Measurements from ENCODE around the gene ATP5MK. TPM values are rescaled to one million over a fixed set of nuclear protein-coding genes. Genes with fewer than 3 reads are reported as not detected.

Gene ATP5MK
- total and polyA plus RNA-seq, 4 donors: 38.6 to 1,220 (median 307) TPM

GRCh38 chr10:103441206-103441605 is 44.9 kb upstream of the ATP5MK start:
- H3K4me1 ChIP-seq (ENCODE audit: control insufficient read depth in 5 of 5, insufficient read depth in 5 of 5, low read length in 5 of 5): peaks cover 0 to 9% (median 0%) of the 10 kb centered on the region in 5 donors
- H3K27me3 ChIP-seq (ENCODE audit: control insufficient read depth in 3 of 3, insufficient read depth in 3 of 3, low read length in 2 of 3): no peaks in the 10 kb centered on the region
- no peak overlapping the region for H3K27ac ChIP-seq (ENCODE audit: low read depth in 1 of 2, low read length in 1 of 2)
- no peaks in the 10 kb centered on the region for H3K9me3 ChIP-seq (ENCODE audit: control insufficient read depth in 4 of 4, insufficient read depth in 3 of 4, low read length in 3 of 4)
- 97% methylated on average over 8 of the region's 8 CpGs for WGBS, 2 donors
- no peak overlapping the region for H3K4me3 ChIP-seq
- H3K9ac ChIP-seq (ENCODE audit: insufficient read depth in 1 of 2, low read length in 2 of 2): no peak overlapping the region
- ATAC-seq (ENCODE audit: insufficient read depth, low FRiP score) (no peak), DNase-seq (no peak)
- TF ChIP-seq, protein P1, sequence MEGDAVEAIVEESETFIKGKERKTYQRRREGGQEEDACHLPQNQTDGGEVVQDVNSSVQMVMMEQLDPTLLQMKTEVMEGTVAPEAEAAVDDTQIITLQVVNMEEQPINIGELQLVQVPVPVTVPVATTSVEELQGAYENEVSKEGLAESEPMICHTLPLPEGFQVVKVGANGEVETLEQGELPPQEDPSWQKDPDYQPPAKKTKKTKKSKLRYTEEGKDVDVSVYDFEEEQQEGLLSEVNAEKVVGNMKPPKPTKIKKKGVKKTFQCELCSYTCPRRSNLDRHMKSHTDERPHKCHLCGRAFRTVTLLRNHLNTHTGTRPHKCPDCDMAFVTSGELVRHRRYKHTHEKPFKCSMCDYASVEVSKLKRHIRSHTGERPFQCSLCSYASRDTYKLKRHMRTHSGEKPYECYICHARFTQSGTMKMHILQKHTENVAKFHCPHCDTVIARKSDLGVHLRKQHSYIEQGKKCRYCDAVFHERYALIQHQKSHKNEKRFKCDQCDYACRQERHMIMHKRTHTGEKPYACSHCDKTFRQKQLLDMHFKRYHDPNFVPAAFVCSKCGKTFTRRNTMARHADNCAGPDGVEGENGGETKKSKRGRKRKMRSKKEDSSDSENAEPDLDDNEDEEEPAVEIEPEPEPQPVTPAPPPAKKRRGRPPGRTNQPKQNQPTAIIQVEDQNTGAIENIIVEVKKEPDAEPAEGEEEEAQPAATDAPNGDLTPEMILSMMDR (IDR thresholded peaks at IDR 0.05; ENCODE audit: control extremely low read depth, extremely low read depth): no peak
- peaks cover 30 to 63% (median 43%) of the 10 kb centered on the region in 4 donors for H3K36me3 ChIP-seq (ENCODE audit: control insufficient read depth in 4 of 4, insufficient read depth in 4 of 4, low read length in 4 of 4)

DNA sequence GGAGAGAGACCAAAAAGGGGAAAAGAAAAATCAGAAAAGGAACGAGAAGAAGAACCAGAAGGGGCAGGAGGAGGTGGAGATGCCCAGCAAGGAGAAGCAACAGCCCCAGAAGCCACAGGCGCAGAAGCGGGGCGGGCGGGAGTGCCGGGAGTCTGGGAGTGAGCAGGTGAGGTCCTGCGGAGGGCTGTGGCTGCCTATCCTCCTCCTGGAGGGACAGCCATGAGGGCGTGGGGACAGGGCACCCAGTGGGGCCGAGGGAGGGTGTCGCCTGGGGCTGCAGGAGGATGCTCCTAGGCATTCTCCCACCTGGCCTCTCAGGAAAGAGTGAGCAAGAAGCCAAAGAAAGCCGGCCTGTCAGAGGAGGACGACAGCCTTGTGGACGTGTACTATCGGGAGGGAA is 44.1 kb upstream of the ATP5MK start:
- TF ChIP-seq, protein P1 (IDR thresholded peaks at IDR 0.05; ENCODE audit: control extremely low read depth, extremely low read depth): no peak
- H3K27ac ChIP-seq (ENCODE audit: low read depth in 1 of 2, low read length in 1 of 2): no peak overlapping the region
- DNase-seq: no peak
- WGBS, 2 donors: 96% methylated on average over 14 of the region's 14 CpGs
- peaks cover 33 to 57% (median 46%) of the 10 kb centered on the region in 4 donors for H3K36me3 ChIP-seq (ENCODE audit: control insufficient read depth in 4 of 4, insufficient read depth in 4 of 4, low read length in 4 of 4)
- H3K4me3 ChIP-seq: no peak overlapping the region
- no peak overlapping the region for H3K9ac ChIP-seq (ENCODE audit: insufficient read depth in 1 of 2, low read length in 2 of 2)
- peaks cover 0 to 3% (median 0%) of the 10 kb centered on the region in 5 donors for H3K4me1 ChIP-seq (ENCODE audit: control insufficient read depth in 5 of 5, insufficient read depth in 5 of 5, low read length in 5 of 5)
- no peak for ATAC-seq (ENCODE audit: insufficient read depth, low FRiP score)
- H3K27me3 ChIP-seq (ENCODE audit: control insufficient read depth in 3 of 3, insufficient read depth in 3 of 3, low read length in 2 of 3): no peaks in the 10 kb centered on the region
- H3K9me3 ChIP-seq (ENCODE audit: control insufficient read depth in 4 of 4, insufficient read depth in 3 of 4, low read length in 3 of 4): no peaks in the 10 kb centered on the region

GRCh38 chr10:103439776-103440175 is 43.5 kb upstream of the ATP5MK start:
- Histone ChIP-seq H3K4me3 (no peak overlapping the region), H3K4me1 (ENCODE audit: control insufficient read depth in 5 of 5, insufficient read depth in 5 of 5, low read length in 5 of 5) (no peaks in the 10 kb centered on the region), H3K27me3 (ENCODE audit: control insufficient read depth in 3 of 3, insufficient read depth in 3 of 3, low read length in 2 of 3) (no peaks in the 10 kb centered on the region), H3K36me3 (ENCODE audit: control insufficient read depth in 4 of 4, insufficient read depth in 4 of 4, low read length in 4 of 4) (peaks cover 35 to 52% (median 45%) of the 10 kb centered on the region in 4 donors), H3K9ac (ENCODE audit: insufficient read depth in 1 of 2, low read length in 2 of 2) (no peak overlapping the region), H3K27ac (ENCODE audit: low read depth in 1 of 2, low read length in 1 of 2) (no peak overlapping the region), H3K9me3 (ENCODE audit: control insufficient read depth in 4 of 4, insufficient read depth in 3 of 4, low read length in 3 of 4) (no peaks in the 10 kb centered on the region)
- WGBS, 2 donors: 89 to 95% methylated on average over 4 of the region's 4 CpGs
- TF ChIP-seq, protein P1 (IDR thresholded peaks at IDR 0.05; ENCODE audit: control extremely low read depth, extremely low read depth): no peak
- no peak for DNase-seq
- ATAC-seq (ENCODE audit: insufficient read depth, low FRiP score): no peak

DNA sequence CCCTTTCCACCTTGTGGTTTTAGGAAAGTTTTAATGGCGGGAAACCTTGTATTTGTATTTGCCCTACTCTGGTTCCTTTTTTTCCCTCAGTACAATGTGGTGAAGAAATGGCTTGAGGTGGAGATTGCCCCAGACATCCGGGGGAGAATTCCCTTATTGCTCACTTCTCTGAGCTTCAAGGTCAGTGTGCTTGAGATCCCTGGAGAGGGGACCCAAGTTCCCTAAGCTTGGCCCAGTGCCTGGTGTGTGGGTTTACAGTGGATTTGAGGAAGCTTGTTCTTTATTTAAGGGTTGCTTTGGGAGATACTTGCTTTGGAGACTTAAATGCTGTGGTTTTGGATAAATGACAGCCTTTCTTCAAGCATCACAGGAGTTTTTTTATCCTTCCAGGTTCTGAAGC is 37.6 kb upstream of the ATP5MK start:
- ATAC-seq (ENCODE audit: insufficient read depth, low FRiP score) (peak; percentile 75), DNase-seq (no peak)
- Histone ChIP-seq H3K9me3 (ENCODE audit: control insufficient read depth in 4 of 4, insufficient read depth in 3 of 4, low read length in 3 of 4) (no peaks in the 10 kb centered on the region), H3K27ac (ENCODE audit: low read depth in 1 of 2, low read length in 1 of 2) (no peak overlapping the region), H3K9ac (ENCODE audit: insufficient read depth in 1 of 2, low read length in 2 of 2) (no peak overlapping the region), H3K27me3 (ENCODE audit: control insufficient read depth in 3 of 3, insufficient read depth in 3 of 3, low read length in 2 of 3) (no peaks in the 10 kb centered on the region), H3K4me1 (ENCODE audit: control insufficient read depth in 5 of 5, insufficient read depth in 5 of 5, low read length in 5 of 5) (peaks cover 0 to 2% (median 0%) of the 10 kb centered on the region in 5 donors), H3K36me3 (ENCODE audit: control insufficient read depth in 4 of 4, insufficient read depth in 4 of 4, low read length in 4 of 4) (peaks cover 27 to 56% (median 41%) of the 10 kb centered on the region in 4 donors), H3K4me3 (no peak overlapping the region)
- TF ChIP-seq, protein P1 (IDR thresholded peaks at IDR 0.05; ENCODE audit: control extremely low read depth, extremely low read depth): no peak
- 48 to 51% methylated on average over 2 of the region's 2 CpGs for WGBS, 2 donors

Measured in lung (tissue), 12 donors.